ENCODE data around the gene COLEC12. TPM values are rescaled to one million over a fixed set of nuclear protein-coding genes. Genes with fewer than 3 reads are reported as not detected.

Gene COLEC12
- total and polyA plus RNA-seq, 12 donors = 1.5 to 19.5 (median 8.6) TPM

DNA sequence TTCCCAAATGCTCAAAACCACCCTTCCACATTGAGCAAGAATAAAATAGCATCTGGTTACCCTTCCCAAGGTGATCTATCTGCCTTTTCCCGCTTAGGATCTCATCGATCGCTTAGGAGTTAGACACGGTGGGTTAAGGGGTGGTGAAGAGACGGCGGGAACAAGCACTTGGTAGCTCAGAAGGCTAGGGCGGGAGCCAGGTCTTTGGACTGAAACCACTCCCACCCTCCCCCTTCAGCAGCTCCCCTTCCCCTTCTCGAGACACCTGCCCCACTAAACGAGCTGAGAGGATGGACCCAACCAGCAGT lies 233.2 kb downstream of the COLEC12 start:
- intact Hi-C loops (cut with DNase I) = no loop called here
- Histone ChIP-seq H3K4me3 (peak overlapping the region; percentile 68 to 90 (median 80)), H3K4me1 (replicated peaks in 1 of 2) (peaks cover 5 to 19% of the 10 kb centered on the region in 2 donors), H3K36me3 (replicated peaks in 1 of 2) (peaks cover 0 to 24% of the 10 kb centered on the region in 2 donors), H3K9me3 (replicated peaks in 1 of 3) (no peaks in the 10 kb centered on the region), H3K27ac (peak overlapping the region in 4 of 5 donors; percentile 73 to 95 (median 83)), H3K27me3 (no peaks in the 10 kb centered on the region)
- 0 to 3% (median 0%) methylated on average over 9 of the region's 9 CpGs for WGBS, 4 donors
- TF ChIP-seq POLR2A (IDR thresholded peaks at IDR 0.05) = no peak
- TF ChIP-seq, protein P1, sequence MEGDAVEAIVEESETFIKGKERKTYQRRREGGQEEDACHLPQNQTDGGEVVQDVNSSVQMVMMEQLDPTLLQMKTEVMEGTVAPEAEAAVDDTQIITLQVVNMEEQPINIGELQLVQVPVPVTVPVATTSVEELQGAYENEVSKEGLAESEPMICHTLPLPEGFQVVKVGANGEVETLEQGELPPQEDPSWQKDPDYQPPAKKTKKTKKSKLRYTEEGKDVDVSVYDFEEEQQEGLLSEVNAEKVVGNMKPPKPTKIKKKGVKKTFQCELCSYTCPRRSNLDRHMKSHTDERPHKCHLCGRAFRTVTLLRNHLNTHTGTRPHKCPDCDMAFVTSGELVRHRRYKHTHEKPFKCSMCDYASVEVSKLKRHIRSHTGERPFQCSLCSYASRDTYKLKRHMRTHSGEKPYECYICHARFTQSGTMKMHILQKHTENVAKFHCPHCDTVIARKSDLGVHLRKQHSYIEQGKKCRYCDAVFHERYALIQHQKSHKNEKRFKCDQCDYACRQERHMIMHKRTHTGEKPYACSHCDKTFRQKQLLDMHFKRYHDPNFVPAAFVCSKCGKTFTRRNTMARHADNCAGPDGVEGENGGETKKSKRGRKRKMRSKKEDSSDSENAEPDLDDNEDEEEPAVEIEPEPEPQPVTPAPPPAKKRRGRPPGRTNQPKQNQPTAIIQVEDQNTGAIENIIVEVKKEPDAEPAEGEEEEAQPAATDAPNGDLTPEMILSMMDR (IDR thresholded peaks at IDR 0.05) = no peak
- DNase-seq = peak in 2 of 7 donors; percentile 25 to 62

Other genes starting within 250 kb of the COLEC12 start
- gene THOC1, start 232.7 kb downstream of the COLEC12 start, total RNA-seq = 10 to 100 TPM; 11.1 to 61.4 (median 24.0) TPM
- gene THOC1, start 232.7 kb downstream of the COLEC12 start, polyA plus RNA-seq = 100 to 1,000 TPM in 1 of 3 donors, 10 to 100 TPM in 2; 21.3 to 147 (median 72.8) TPM
- gene CETN1, start 79.7 kb upstream of the COLEC12 start, total RNA-seq = not detected
- not detected for gene CETN1, start 79.7 kb upstream of the COLEC12 start, polyA plus RNA-seq
- gene CLUL1, start 96.3 kb upstream of the COLEC12 start, total RNA-seq = 10 to 100 TPM in 1 of 9 donors, 1 to 10 TPM in 2, under 1 TPM in 3, not detected in 3; 0.18 to 19.5 (median 1.2) TPM
- 1 to 10 TPM in 1 of 3 donors, under 1 TPM in 2; 0.24 to 3.8 (median 0.48) TPM for gene CLUL1, start 96.3 kb upstream of the COLEC12 start, polyA plus RNA-seq
- gene TYMS, start 157.0 kb upstream of the COLEC12 start, total RNA-seq = 10 to 100 TPM in 1 of 9 donors, 1 to 10 TPM in 7, not detected in 1; 2.9 to 19.2 (median 4.1) TPM
- gene TYMS, start 157.0 kb upstream of the COLEC12 start, polyA plus RNA-seq = 1 to 10 TPM in 2 of 3 donors, under 1 TPM in 1; 0.32 to 7.1 (median 1.1) TPM
- 100 to 1,000 TPM in 4 of 9 donors, 10 to 100 TPM in 5; 50.8 to 137 (median 83.1) TPM for gene ENOSF1, start 211.9 kb upstream of the COLEC12 start, total RNA-seq
- gene ENOSF1, start 211.9 kb upstream of the COLEC12 start, polyA plus RNA-seq = 100 to 1,000 TPM in 2 of 3 donors, 10 to 100 TPM in 1; 67.1 to 196 (median 195) TPM